Stimulated activated naive CD8-positive, alpha-beta T cell treated with anti-CD3 and anti-CD28 coated beads, Interleukin-15, amount 100 ng/mL, for 72 hours (primary cell): Measurements from ENCODE around the gene KRI1.
"Not testable (repeated sequence)": the region's sequence is repeated elsewhere in the genome, so short reads cannot be mapped to it uniquely, and the experiment has no call there.

Source experiments
- ATAC-seq: fragments of 150-1000 bp; cut with Tn5 transposase; 2 replicates; pipeline ENCODE4 v1.10.0; 2021; ENCODE audit warnings: mild to moderate bottlenecking, moderate library complexity
- DNase-seq, 2 donors: peaks; one replicate each; pipeline ENCODE4 v3.0.0; 2021 to 2022
- H3K27ac Mint-ChIP-seq, 2 donors: one replicate each; pipeline ENCODE4 v1.8.0; 2022; ENCODE audit warnings: mild to moderate bottlenecking in 2 of 2, mixed read lengths in 2 of 2, moderate library complexity in 2 of 2
- H3K27me3 Mint-ChIP-seq: one replicate; pipeline ENCODE4 v1.8.0; 2022; ENCODE audit warnings: mixed read lengths
- H3K4me1 Mint-ChIP-seq: one replicate; pipeline ENCODE4 v1.8.0; 2022; ENCODE audit warnings: mild to moderate bottlenecking, mixed read lengths
- H3K4me3 Mint-ChIP-seq, 2 donors: one replicate each; pipeline ENCODE4 v1.8.0; 2022; ENCODE audit warnings: mild to moderate bottlenecking in 2 of 2, mixed read lengths in 2 of 2, moderate library complexity in 1 of 2
- H3K9me3 Mint-ChIP-seq, 2 donors: one replicate each; pipeline ENCODE4 v1.8.0; 2022; ENCODE audit warnings: mixed read lengths in 2 of 2

The KRI1 gene

GRCh38 chr19:10562609-10563008 lies 3.2 kb downstream of the KRI1 start:
- H3K4me1 Mint-ChIP-seq: peaks cover 69% of the 10 kb centered on the region
- H3K4me3 Mint-ChIP-seq: no peak overlapping the region

GRCh38 chr19:10560154-10560553 lies 5.7 kb downstream of the KRI1 start:
- no peak for DNase-seq
- Mint-ChIP-seq H3K4me1 (peaks cover 58% of the 10 kb centered on the region), H3K27me3 (no peaks in the 10 kb centered on the region), H3K9me3 (no peaks in the 10 kb centered on the region), H3K27ac (no peak overlapping the region), H3K4me3 (no peak overlapping the region)
- no peak for ATAC-seq

More at GRCh38 chr19:10562609-10563008, 3.2 kb downstream of the KRI1 start:
- Mint-ChIP-seq H3K27ac (no peak overlapping the region), H3K9me3 (no peaks in the 10 kb centered on the region), H3K27me3 (no peaks in the 10 kb centered on the region)
- no peak for DNase-seq
- no peak for ATAC-seq

DNA sequence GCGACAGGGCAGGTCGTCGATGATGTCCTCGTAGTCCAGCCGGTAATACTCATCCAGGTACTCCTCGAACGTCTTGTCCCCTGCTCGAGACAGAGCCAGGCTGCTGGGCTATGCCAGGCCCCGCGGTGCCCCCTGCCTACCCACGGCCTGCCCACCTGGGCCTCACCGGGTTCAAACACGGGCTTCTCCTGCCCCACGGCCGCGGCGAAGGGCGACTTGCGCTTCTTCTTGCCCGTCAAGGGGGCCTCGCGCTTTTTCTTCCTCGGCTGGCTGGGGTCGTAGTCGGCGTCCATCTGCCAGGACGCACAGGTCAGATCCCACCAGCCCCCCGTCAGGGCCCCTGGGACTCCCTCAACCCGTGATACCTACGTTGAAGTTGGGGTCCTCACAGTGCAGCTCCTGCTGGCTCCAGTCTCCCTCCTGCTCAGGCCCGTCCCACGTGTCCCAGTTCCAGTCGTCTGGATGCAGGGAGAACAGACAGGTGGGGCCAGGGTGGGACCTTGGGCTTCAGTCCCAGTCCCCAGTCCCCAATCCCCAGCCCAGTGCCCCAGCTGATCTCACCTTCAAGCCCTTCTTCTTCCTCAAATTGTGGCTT lies 8.1 kb downstream of the KRI1 start:
- DNase-seq: no peak
- no peak overlapping the region for H3K4me3 Mint-ChIP-seq
- H3K27ac Mint-ChIP-seq: peak overlapping the region in 1 of 2 donors; percentile 86
- peaks cover 73% of the 10 kb centered on the region for H3K4me1 Mint-ChIP-seq
- no peak for ATAC-seq
- no peaks in the 10 kb centered on the region for H3K9me3 Mint-ChIP-seq
- H3K27me3 Mint-ChIP-seq: no peaks in the 10 kb centered on the region

- H3K27me3 Mint-ChIP-seq: no peaks in the 10 kb centered on the region
- peak overlapping the region in 1 of 2 donors; percentile 78 for H3K27ac Mint-ChIP-seq
- peaks cover 80% of the 10 kb centered on the region for H3K4me1 Mint-ChIP-seq
- DNase-seq: no peak
- H3K4me3 Mint-ChIP-seq: peak overlapping the region in 1 of 2 donors; percentile 24
- no peaks in the 10 kb centered on the region for H3K9me3 Mint-ChIP-seq
- no peak for ATAC-seq
Observed at GRCh38 chr19:10555610-10555973, 10.2 kb downstream of the KRI1 start.

DNA sequence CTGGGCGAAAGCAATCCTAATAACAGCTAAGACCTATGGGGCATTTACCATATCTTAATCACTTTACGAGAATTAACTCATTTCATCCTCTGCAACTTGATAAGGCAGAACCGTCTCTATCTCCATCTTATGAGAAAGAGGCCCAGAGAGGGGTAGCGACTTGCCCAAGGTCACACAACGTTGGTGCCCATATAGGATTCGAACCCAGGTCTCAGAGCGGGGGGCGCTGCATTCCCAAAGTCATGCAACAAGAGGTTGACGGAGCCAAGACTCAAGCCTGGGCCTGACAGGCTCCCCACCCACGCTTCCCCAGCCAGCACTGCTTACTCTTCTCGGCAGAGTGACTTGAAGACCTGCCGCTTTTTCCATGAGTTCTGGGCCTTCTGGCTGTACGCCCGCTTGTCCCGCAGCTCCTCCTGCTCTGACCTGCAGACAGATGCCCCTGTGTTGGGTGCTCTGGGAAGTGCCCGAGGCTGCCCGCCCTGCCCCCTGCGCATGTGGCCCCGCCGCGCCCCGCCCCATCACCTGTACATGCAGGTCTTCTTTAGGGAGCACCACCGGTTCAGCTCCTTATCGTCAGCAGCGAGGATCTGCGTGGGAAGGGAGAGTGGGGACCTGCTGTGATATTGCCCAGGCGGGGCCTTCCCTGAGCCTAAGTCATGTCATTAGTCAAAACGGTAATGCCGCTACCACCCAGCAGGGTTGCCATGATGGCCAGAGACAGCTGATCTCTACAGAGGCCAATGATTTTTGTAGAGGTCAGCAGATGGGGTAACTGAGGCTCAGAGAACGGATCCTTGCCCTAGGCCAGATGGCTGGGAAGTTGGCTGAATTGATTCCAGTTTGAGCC lies 10.8 kb downstream of the KRI1 start:
- no peaks in the 10 kb centered on the region for H3K9me3 Mint-ChIP-seq
- peak in 1 of 2 donors; percentile 30 for DNase-seq
- ATAC-seq: no peak

DNA sequence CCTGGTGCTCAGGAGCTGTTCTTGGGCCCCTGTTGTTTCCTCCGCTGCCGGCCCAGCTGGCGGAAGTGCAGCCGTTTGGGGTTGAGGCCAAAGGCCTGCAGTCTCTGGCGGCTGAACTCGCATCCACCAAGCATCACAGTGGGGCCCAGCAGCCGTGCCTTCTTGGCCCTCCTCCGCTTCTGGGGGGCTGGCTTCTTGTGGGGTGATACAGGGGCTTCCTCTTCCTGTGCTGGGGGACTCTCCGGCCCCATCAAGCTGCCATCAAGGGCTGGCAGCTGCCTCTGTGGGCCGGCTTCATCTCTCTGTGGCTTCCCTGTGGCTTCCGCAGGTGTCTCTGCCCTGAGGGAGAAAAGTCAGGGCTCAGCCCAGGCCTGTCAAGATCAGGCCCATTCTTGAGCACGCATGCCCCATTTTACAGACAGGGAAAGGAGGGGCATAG lies 11.8 kb downstream of the KRI1 start:
- Mint-ChIP-seq H3K9me3 (no peaks in the 10 kb centered on the region), H3K4me1 (peaks cover 77% of the 10 kb centered on the region), H3K4me3 (peak overlapping the region; percentile 76 to 79), H3K27ac (peak overlapping the region; percentile 90 to 93), H3K27me3 (no peaks in the 10 kb centered on the region)
- DNase-seq (peak; percentile 80 to 87), ATAC-seq (peak; percentile 88)

More for the DNA sequence above, 10.8 kb downstream of the KRI1 start:
- Mint-ChIP-seq H3K4me3 (peak overlapping the region; percentile 76 to 79), H3K27ac (peak overlapping the region; percentile 30 to 80), H3K27me3 (no peaks in the 10 kb centered on the region), H3K4me1 (peaks cover 81% of the 10 kb centered on the region)

DNA sequence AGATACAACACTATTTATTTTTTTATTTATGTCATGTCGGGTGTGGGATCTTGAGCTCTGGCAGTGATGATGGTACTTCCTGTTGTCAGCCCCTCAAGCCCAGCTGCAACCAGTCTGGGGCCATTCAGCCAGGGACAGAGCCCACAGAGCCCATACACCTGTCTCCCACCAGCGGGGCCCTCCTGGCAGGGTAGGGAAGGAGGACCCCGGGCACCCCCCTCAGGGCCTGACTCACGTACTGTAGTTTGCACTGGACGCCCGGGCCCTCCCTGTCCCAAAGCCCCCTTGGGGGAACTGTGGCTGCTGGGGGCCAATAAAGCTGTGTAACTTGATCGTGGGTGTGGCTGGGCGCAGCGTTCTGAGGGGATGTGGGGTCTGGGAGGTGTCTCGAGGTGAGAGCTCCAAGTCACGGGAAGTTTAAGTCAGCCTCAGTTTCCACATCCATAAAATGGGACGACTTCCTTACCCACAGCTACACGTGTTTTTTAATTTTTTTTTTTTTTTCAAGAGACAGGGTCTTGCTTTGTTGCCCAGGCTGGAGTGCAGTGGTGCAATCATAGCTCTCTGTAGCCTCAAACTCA lies 12.6 kb downstream of the KRI1 start:
- peak overlapping the region; percentile 90 to 93 for H3K27ac Mint-ChIP-seq
- DNase-seq (peak in 1 of 2 donors; percentile 22), ATAC-seq (no peak)
- no peaks in the 10 kb centered on the region for H3K9me3 Mint-ChIP-seq
- H3K4me3 Mint-ChIP-seq: peak overlapping the region; percentile 76 to 79
- H3K4me1 Mint-ChIP-seq: peaks cover 72% of the 10 kb centered on the region
- H3K27me3 Mint-ChIP-seq: no peaks in the 10 kb centered on the region

- H3K27ac Mint-ChIP-seq: peak overlapping the region in 1 of 2 donors; percentile 90
- H3K4me1 Mint-ChIP-seq: peaks cover 66% of the 10 kb centered on the region
- peak overlapping the region; percentile 76 to 79 for H3K4me3 Mint-ChIP-seq
- H3K27me3 Mint-ChIP-seq: no peaks in the 10 kb centered on the region
- H3K9me3 Mint-ChIP-seq: no peaks in the 10 kb centered on the region
- DNase-seq (peak in 1 of 2 donors; percentile 33), ATAC-seq (no peak)
Observed at GRCh38 chr19:10552510-10553053, 13.2 kb downstream of the KRI1 start.

DNA sequence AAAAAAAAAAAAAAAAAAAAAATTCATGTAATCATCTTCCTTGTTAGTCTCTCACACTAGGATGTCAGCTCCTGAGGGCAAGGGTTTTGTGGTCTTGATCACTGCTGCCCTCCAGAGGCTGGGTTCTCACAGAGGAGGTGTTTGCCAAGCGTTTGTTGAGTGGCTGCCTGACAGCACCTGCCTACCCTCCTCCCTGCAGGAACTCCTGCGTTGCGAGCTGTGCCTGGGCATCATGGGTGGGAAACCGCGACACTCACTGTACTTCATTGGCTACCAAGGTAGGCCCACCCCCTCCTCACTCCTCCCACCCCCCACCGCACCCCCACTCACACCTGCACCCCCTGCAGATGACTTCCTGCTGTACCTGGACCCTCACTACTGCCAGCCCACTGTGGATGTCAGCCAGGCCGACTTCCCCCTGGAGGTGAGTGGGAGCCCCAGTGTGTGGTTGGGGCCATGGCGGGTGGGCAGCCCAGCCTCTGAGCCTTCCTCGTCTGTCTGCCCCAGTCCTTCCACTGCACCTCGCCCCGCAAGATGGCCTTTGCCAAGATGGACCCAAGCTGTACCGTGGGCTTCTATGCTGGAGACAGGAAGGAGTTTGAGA lies 14.0 kb downstream of the KRI1 start:
- no peak for ATAC-seq
- no peaks in the 10 kb centered on the region for H3K9me3 Mint-ChIP-seq
- peaks cover 66% of the 10 kb centered on the region for H3K4me1 Mint-ChIP-seq
- no peaks in the 10 kb centered on the region for H3K27me3 Mint-ChIP-seq
- no peak overlapping the region for H3K4me3 Mint-ChIP-seq
- peak in 1 of 2 donors; percentile 49 for DNase-seq
- peak overlapping the region in 1 of 2 donors; percentile 65 for H3K27ac Mint-ChIP-seq

- not testable (repeated sequence) for H3K4me3 Mint-ChIP-seq, H3K9me3 Mint-ChIP-seq, H3K27ac Mint-ChIP-seq, DNase-seq, H3K27me3 Mint-ChIP-seq, ATAC-seq
- H3K4me1 Mint-ChIP-seq: peaks cover 62% of the 10 kb centered on the region
Observed at GRCh38 chr19:10551006-10551405, 14.8 kb downstream of the KRI1 start.

DNA sequence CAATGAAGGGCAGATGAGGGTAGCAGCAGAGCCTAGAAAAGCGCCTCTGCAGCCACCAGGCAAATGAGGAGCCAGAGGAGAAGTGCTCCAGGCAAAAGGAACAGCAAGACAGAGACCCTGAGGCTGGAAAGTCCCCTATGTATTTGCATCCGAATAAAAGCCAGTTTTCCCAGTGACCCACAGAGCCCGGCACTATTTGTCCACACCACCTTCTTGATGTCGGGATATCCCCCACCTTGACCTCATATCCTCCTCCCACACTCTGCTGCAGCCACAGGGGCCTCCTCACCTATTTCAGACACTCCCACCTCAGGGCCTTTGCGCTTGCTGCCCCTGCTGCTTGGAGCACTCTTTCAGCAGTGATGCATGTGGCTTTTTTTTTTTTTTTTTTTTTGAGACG lies 15.5 kb downstream of the KRI1 start:
- Mint-ChIP-seq H3K27ac (no peak overlapping the region), H3K4me3 (no peak overlapping the region), H3K27me3 (no peaks in the 10 kb centered on the region), H3K9me3 (no peaks in the 10 kb centered on the region), H3K4me1 (peaks cover 56% of the 10 kb centered on the region)
- DNase-seq (no peak), ATAC-seq (no peak)

GRCh38 chr19:10549733-10550132 lies 16.1 kb downstream of the KRI1 start:
- ATAC-seq: no peak
- H3K27me3 Mint-ChIP-seq: no peaks in the 10 kb centered on the region
- no peak overlapping the region for H3K27ac Mint-ChIP-seq

DNA sequence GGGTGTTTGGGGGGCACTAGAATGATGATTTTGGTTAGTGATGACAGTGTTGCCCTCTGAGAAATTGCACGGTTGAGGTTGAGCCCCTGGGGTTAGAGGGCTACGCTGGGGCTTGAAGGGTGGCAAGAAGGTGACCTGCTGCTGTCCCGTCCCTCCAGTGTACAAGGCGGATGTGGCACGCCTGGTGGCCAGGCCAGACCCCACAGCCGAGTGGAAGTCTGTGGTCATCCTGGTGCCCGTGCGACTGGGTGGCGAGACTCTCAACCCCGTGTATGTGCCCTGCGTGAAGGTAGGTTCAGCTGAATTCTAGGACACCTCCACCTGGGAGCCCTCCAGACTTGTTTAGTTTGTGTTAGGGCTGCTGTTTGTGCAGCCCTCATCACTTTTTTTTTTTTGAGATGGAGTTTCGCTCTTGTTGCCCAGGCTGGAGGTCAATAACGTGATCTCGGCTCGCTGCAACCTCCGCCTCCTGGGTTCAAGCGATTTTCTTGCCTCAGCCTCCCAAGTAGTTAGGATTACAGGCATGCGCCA lies 17.0 kb downstream of the KRI1 start:
- peaks cover 51% of the 10 kb centered on the region for H3K4me1 Mint-ChIP-seq
- no peak for ATAC-seq
- DNase-seq: no peak
- H3K27me3 Mint-ChIP-seq: no peaks in the 10 kb centered on the region
- no peaks in the 10 kb centered on the region for H3K9me3 Mint-ChIP-seq
- no peak overlapping the region for H3K27ac Mint-ChIP-seq
- H3K4me3 Mint-ChIP-seq: peak overlapping the region in 1 of 2 donors; percentile 18

More at GRCh38 chr19:10549733-10550132, 16.1 kb downstream of the KRI1 start:
- no peaks in the 10 kb centered on the region for H3K9me3 Mint-ChIP-seq
- H3K4me3 Mint-ChIP-seq: no peak overlapping the region
- peaks cover 56% of the 10 kb centered on the region for H3K4me1 Mint-ChIP-seq
- DNase-seq: no peak

DNA sequence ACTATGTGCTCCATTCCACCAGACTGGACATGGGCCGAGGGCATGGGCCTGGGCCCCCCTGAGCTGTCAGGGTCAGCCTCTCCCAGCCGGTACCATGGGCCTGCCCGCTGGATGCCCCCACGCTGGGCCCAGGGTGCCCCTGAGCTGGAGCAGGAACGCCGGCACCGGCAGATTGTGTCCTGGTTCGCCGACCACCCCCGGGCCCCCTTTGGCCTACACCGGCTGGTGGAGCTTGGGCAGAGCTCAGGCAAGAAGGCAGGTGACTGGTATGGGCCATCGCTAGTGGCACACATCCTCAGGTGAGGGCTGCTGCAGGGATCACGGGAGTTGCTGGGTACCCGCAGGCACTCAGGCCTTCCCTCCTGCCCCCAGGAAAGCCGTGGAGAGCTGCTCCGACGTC lies 19.0 kb downstream of the KRI1 start:
- H3K4me1 Mint-ChIP-seq: peaks cover 37% of the 10 kb centered on the region
- no peak overlapping the region for H3K4me3 Mint-ChIP-seq
- ATAC-seq (no peak), DNase-seq (no peak)
- H3K27ac Mint-ChIP-seq: no peak overlapping the region
- no peaks in the 10 kb centered on the region for H3K27me3 Mint-ChIP-seq
- H3K9me3 Mint-ChIP-seq: no peaks in the 10 kb centered on the region

GRCh38 chr19:10544753-10545251 lies 21.0 kb downstream of the KRI1 start:
- peaks cover 22% of the 10 kb centered on the region for H3K4me1 Mint-ChIP-seq
- H3K27me3 Mint-ChIP-seq: peaks cover 10% of the 10 kb centered on the region
- DNase-seq (no peak), ATAC-seq (no peak)
- peak overlapping the region; percentile 89 to 93 for H3K4me3 Mint-ChIP-seq
- H3K9me3 Mint-ChIP-seq: no peaks in the 10 kb centered on the region
- peak overlapping the region; percentile 22 to 94 for H3K27ac Mint-ChIP-seq
